Ishikawa (cell line): ENCODE measurements around the gene PLXNB2.

Experiments
- CREB1 ChIP-seq: IDR thresholded peaks from 2 replicates; pipeline ENCODE4 v1.6.1; 2012; ENCODE audit warnings: low read depth
- EGR1 ChIP-seq: IDR thresholded peaks from 2 replicates; pipeline ENCODE4 v1.6.1; 2012
- EP300 ChIP-seq: IDR thresholded peaks from 2 replicates; pipeline ENCODE4 v1.6.1; 2012; ENCODE audit warnings: borderline replicate concordance
- FOXM1 ChIP-seq: IDR thresholded peaks from 2 replicates; pipeline ENCODE4 v1.6.1; 2012; ENCODE audit warnings: low read depth, borderline replicate concordance
- MAX ChIP-seq: IDR thresholded peaks from 2 replicates; pipeline ENCODE4 v1.6.1; 2012
- NFIC ChIP-seq: IDR thresholded peaks from 2 replicates; pipeline ENCODE4 v1.6.1; 2012
- RAD21 ChIP-seq: IDR thresholded peaks from 2 replicates; pipeline ENCODE4 v1.6.1; 2012; ENCODE audit warnings: low read depth
- TAF1 ChIP-seq: IDR thresholded peaks from 2 replicates; pipeline ENCODE4 v1.6.1; 2012; ENCODE audit warnings: low read depth, mild to moderate bottlenecking
- TCF12 ChIP-seq: IDR thresholded peaks from 2 replicates; pipeline ENCODE4 v1.6.1; 2012; ENCODE audit warnings: low read depth
- YY1 ChIP-seq: IDR thresholded peaks from 2 replicates; pipeline ENCODE4 v1.6.1; 2012; ENCODE audit warnings: low read depth
- ZBTB7A ChIP-seq: IDR thresholded peaks from 2 replicates; pipeline ENCODE4 v1.6.1; 2012; ENCODE audit warnings: low read depth
- TF ChIP-seq, protein P1 (sequence below): IDR thresholded peaks from 2 replicates; pipeline ENCODE4 v1.6.1; 2012; ENCODE audit warnings: low read depth, mild to moderate bottlenecking

DNA sequence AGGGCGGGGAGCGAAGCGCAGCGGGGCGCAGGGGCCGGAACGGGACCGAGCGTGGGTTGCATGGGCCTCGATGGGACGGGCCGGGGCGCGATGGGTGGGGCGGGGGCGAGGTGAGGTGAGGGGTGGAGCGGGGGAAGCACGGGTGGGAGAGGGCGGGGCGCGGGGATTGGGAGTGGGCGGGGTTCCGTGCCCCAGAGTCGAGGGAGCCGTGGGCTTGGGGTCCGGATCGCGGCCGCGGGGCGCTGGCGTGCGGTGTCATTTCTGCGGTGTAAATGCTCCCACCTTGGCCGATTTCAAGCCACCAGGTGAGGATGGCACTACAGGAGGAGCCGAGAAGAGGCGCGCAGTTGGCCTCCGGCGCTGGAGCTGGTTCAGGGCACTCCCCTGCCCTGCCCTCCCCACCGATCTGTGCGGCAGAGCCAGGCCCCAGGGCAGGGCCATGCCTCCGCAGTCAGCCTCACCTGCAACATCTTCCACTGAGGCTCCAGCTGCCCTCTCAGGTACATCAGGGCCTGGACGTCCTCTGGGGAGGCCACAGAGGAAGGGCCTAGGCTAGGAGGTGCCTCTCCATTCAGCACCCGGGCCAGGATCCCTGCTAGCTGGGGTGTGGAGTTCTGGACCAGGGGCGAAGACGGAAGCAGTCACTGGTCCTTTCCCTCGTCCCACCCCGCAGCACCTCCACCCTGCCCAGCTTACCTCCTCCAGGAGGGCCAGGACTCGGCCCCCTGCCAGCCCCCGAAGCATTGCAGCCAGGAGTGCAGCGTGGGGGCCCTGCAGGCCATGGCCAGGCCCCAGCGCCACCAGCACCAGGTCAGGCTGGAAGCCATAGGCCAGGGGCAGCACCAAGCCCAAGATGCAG, 62.0 kb downstream of the PLXNB2 start:
- TF ChIP-seq FOXM1: no peak
- no peak for TF ChIP-seq CREB1
- TF ChIP-seq, protein P1, sequence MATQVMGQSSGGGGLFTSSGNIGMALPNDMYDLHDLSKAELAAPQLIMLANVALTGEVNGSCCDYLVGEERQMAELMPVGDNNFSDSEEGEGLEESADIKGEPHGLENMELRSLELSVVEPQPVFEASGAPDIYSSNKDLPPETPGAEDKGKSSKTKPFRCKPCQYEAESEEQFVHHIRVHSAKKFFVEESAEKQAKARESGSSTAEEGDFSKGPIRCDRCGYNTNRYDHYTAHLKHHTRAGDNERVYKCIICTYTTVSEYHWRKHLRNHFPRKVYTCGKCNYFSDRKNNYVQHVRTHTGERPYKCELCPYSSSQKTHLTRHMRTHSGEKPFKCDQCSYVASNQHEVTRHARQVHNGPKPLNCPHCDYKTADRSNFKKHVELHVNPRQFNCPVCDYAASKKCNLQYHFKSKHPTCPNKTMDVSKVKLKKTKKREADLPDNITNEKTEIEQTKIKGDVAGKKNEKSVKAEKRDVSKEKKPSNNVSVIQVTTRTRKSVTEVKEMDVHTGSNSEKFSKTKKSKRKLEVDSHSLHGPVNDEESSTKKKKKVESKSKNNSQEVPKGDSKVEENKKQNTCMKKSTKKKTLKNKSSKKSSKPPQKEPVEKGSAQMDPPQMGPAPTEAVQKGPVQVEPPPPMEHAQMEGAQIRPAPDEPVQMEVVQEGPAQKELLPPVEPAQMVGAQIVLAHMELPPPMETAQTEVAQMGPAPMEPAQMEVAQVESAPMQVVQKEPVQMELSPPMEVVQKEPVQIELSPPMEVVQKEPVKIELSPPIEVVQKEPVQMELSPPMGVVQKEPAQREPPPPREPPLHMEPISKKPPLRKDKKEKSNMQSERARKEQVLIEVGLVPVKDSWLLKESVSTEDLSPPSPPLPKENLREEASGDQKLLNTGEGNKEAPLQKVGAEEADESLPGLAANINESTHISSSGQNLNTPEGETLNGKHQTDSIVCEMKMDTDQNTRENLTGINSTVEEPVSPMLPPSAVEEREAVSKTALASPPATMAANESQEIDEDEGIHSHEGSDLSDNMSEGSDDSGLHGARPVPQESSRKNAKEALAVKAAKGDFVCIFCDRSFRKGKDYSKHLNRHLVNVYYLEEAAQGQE: no peak
- no peak for TF ChIP-seq RAD21
- TF ChIP-seq YY1: no peak
- TF ChIP-seq EGR1: no peak
- no peak for TF ChIP-seq TAF1
- TF ChIP-seq TCF12: no peak
- TF ChIP-seq NFIC: no peak
- no peak for TF ChIP-seq EP300
- no peak; the same call in 1 of the 2 replicates for TF ChIP-seq ZBTB7A
- TF ChIP-seq MAX: no peak
